ENCODE data around the gene MVB12B. TPM values are rescaled to one million over a fixed set of nuclear protein-coding genes. Genes with fewer than 3 reads are reported as not detected.

Gene MVB12B
- total and polyA plus RNA-seq, 2 of the 4 experiments (the other 2 are of a cell fraction), result 2.0 to 4.0 TPM

DNA sequence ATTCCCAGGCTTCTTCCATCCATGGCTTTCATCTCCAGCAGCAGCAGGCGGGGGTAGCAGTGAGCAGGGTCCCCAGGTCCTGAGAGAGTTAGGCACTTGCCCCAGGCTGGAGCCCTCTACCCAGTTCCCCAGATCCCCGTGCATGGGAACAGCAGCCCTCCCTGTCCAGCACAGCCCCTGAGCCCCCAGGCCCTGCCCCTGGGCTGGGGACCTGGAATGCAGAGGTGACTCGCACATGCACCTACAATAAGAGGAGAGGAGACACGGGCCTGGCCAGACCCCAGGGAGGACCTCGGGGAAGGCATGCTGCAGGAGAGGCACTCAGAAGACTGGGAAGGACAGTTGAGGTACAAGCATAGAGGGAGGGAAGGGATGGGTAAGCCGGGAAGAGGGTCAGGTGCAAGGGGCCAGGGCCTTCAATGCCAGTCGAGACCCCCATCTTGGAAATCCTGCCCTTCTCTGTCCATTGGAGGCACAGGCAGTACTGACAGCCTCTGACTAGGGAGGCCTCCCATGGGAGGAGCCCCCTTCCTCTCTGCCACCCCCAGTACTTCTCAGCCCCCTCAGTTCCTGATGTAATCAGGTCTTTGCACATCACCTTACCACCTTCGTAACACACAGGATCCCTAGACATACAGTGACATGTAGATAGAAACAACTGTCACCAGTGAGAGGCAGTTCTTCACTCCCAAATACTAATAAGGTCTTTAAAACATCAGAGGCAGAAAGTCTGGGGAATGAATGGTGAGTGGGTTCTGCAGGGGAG, 151.8 kb downstream of the MVB12B start:
- BruUV-seq (replicated peaks), result no TSS peak
- no peak overlapping the region for H3K18ac ChIP-seq (ENCODE audit: low read depth, low read length)
- H4K5ac ChIP-seq (ENCODE audit: low read depth, low read length), result no peak overlapping the region
- H2AK5ac ChIP-seq (ENCODE audit: low read depth, low read length), result no peak overlapping the region
- H2BK5ac ChIP-seq (ENCODE audit: low read depth, low read length, poor library complexity, severe bottlenecking), result no peak overlapping the region
- POLR2A ChIA-PET (ENCODE audit: unreplicated experiment), result no interaction called here
- no peak overlapping the region for H3K4me2 ChIP-seq (ENCODE audit: low read depth, low read length)
- H2AFZ ChIP-seq (replicated peaks; ENCODE audit: low read length, poor library complexity), result no peak overlapping the region
- H4K20me1 ChIP-seq (ENCODE audit: insufficient read depth, low read length), result no peaks in the 10 kb centered on the region
- H3K36me3 ChIP-seq (ENCODE audit: control insufficient read depth, insufficient read depth, low read length), result no peaks in the 10 kb centered on the region
- H2BK20ac ChIP-seq (ENCODE audit: low read depth, low read length), result no peak overlapping the region
- DNase-seq (no peak), ATAC-seq (ENCODE audit: low read depth) (no peak)
- H3K4me1 ChIP-seq (ENCODE audit: control insufficient read depth, insufficient read depth, low read length), result peaks cover 10% of the 10 kb centered on the region
- intact Hi-C loops (cut with micrococcal nuclease), result no loop called here
- no peak overlapping the region for H3K56ac ChIP-seq (ENCODE audit: extremely low read depth, insufficient read depth, low read length)
- no peaks in the 10 kb centered on the region for H3K27me3 ChIP-seq (ENCODE audit: control insufficient read depth, insufficient read depth, low read length)
- H4K8ac ChIP-seq (ENCODE audit: low read depth in 2 of 2, low read length in 2 of 2), result no peak overlapping the region
- no peak overlapping the region for H3K4me3 ChIP-seq (ENCODE audit: insufficient read depth, low read depth, low read length)
- CTCF ChIA-PET, result no interaction called here
- no peak for TF ChIP-seq RFX5 (IDR thresholded peaks at IDR 0.05; ENCODE audit: low read depth, low read length)
- TF ChIP-seq RAD21 (IDR thresholded peaks at IDR 0.05; ENCODE audit: low read length), result no peak
- TF ChIP-seq NFE2L2 (IDR thresholded peaks at IDR 0.05; ENCODE audit: low read depth, low read length), result no peak
- TF ChIP-seq MAFK (IDR thresholded peaks at IDR 0.05; ENCODE audit: low read depth, low read length), result no peak
- TF ChIP-seq, protein P1, sequence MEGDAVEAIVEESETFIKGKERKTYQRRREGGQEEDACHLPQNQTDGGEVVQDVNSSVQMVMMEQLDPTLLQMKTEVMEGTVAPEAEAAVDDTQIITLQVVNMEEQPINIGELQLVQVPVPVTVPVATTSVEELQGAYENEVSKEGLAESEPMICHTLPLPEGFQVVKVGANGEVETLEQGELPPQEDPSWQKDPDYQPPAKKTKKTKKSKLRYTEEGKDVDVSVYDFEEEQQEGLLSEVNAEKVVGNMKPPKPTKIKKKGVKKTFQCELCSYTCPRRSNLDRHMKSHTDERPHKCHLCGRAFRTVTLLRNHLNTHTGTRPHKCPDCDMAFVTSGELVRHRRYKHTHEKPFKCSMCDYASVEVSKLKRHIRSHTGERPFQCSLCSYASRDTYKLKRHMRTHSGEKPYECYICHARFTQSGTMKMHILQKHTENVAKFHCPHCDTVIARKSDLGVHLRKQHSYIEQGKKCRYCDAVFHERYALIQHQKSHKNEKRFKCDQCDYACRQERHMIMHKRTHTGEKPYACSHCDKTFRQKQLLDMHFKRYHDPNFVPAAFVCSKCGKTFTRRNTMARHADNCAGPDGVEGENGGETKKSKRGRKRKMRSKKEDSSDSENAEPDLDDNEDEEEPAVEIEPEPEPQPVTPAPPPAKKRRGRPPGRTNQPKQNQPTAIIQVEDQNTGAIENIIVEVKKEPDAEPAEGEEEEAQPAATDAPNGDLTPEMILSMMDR (conservative IDR thresholded peaks at IDR 0.05; ENCODE audit: low read depth, low read length), result no peak
- TF ChIP-seq CHD1 (IDR thresholded peaks at IDR 0.05; ENCODE audit: low read depth, low read length), result no peak
- no peak for TF ChIP-seq POLR2A (IDR thresholded peaks at IDR 0.05; ENCODE audit: low read depth, low read length)
- TF ChIP-seq RCOR1 (IDR thresholded peaks at IDR 0.05; ENCODE audit: insufficient replicate concordance, low read length), result no peak
- no peak for TF ChIP-seq SMC3 (IDR thresholded peaks at IDR 0.05; ENCODE audit: low read depth, low read length)
- no peak for TF ChIP-seq FOS (IDR thresholded peaks at IDR 0.05; ENCODE audit: low read depth, low read length)
- TF ChIP-seq MXI1 (IDR thresholded peaks at IDR 0.05; ENCODE audit: borderline replicate concordance, low read depth, low read length), result no peak
- TF ChIP-seq, protein P2, sequence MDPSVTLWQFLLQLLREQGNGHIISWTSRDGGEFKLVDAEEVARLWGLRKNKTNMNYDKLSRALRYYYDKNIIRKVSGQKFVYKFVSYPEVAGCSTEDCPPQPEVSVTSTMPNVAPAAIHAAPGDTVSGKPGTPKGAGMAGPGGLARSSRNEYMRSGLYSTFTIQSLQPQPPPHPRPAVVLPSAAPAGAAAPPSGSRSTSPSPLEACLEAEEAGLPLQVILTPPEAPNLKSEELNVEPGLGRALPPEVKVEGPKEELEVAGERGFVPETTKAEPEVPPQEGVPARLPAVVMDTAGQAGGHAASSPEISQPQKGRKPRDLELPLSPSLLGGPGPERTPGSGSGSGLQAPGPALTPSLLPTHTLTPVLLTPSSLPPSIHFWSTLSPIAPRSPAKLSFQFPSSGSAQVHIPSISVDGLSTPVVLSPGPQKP (IDR thresholded peaks at IDR 0.05; ENCODE audit: borderline replicate concordance, low read depth, low read length), result no peak
- no peaks in the 10 kb centered on the region for H3K9me3 ChIP-seq (ENCODE audit: control insufficient read depth, insufficient read depth, low read length)
- H3K23ac ChIP-seq (ENCODE audit: low read depth, low read length), result no peak overlapping the region
- WGBS, 2 experiments (ENCODE audit: extremely low coverage in 2 of 2, insufficient read length in 1 of 2), result 100% methylated on average over 2 of the region's 8 CpGs; no CpG with 5 or more reads in 1 of the 2 experiments
- in situ Hi-C loops (cut with MboI; ENCODE audit: low sequenced_read_pairs), result loop anchor here (25.0 kb wide), 1 partner anchor 1066 kb away; no protein-coding TSS in a partner anchor
- H2AK9ac ChIP-seq (replicated peaks; ENCODE audit: low read depth, low read length, poor library complexity), result no peak overlapping the region
- no peak overlapping the region for H3K14ac ChIP-seq (replicated peaks; ENCODE audit: low read depth, low read length)
- dilution Hi-C loops (cut with HindIII; ENCODE audit: low sequenced_read_pairs, unreplicated experiment), result no loop called here
- H3K79me1 ChIP-seq (ENCODE audit: low read depth in 1 of 2, low read length in 2 of 2), result no peaks in the 10 kb centered on the region
- H3K27ac ChIP-seq (ENCODE audit: insufficient read depth, low read length), result no peak overlapping the region
- H2BK120ac ChIP-seq (ENCODE audit: low read depth, low read length), result no peak overlapping the region
- no peak overlapping the region for H4K91ac ChIP-seq (ENCODE audit: insufficient read depth, low read depth, low read length)
- peaks cover 11% of the 10 kb centered on the region for H3K9me1 ChIP-seq (ENCODE audit: insufficient read depth, low read length)
- no peak overlapping the region for H3K4ac ChIP-seq (ENCODE audit: low read depth, low read length)
- H2BK15ac ChIP-seq (ENCODE audit: low read depth, low read length), result no peak overlapping the region
- no peak overlapping the region for H3K9ac ChIP-seq (ENCODE audit: low read depth, low read length)
